B cell (primary cell): ENCODE data around the gene KRTAP12-2.

Experiments used
- CTCF ChIP-seq: fragments of 200-600 bp; IDR thresholded peaks from one replicate; pipeline ENCODE4 v1.8.0; 2022; ENCODE audit warnings: antibody characterized with exemption, mild to moderate bottlenecking
- EZH2 ChIP-seq: IDR thresholded peaks from 2 replicates; pipeline ENCODE4 v1.6.1; 2012; ENCODE audit warnings: borderline replicate concordance, low read depth, mild to moderate bottlenecking, moderate library complexity, low read length; ENCODE audit not compliant: insufficient read depth, poor library complexity, severe bottlenecking

- TF ChIP-seq CTCF (no peak), EZH2 (no peak)
Observed at GRCh38 chr21:44618504-44618903, 48.2 kb downstream of the KRTAP12-2 start.
